H9 (cell line): Measurements from ENCODE around the gene PMEPA1. TPM values are rescaled to one million over a fixed set of nuclear protein-coding genes. Genes with fewer than 3 reads are reported as not detected.

Experiments
- DNase-seq: peaks from one replicate; pipeline ENCODE4 v3.0.0-alpha.2; 2017
- H2AFZ ChIP-seq: one replicate; pipeline ENCODE4 v1.6.1; 2013; ENCODE audit warnings: mild to moderate bottlenecking, low read length, control low read depth, moderate library complexity
- H2AK5ac ChIP-seq: 2 replicates; pipeline ENCODE4 v1.6.1; 2013; ENCODE audit warnings: low read length, control low read depth, mixed read lengths; ENCODE audit not compliant: insufficient read length
- H2BK120ac ChIP-seq: one replicate; pipeline ENCODE4 v1.6.1; 2013; ENCODE audit warnings: low read depth, mild to moderate bottlenecking, low read length, control low read depth, inconsistent platforms; ENCODE audit not compliant: poor library complexity, severe bottlenecking
- H2BK12ac ChIP-seq: 2 replicates; pipeline ENCODE4 v1.6.1; 2013; ENCODE audit warnings: low read length, control low read depth, mixed read lengths, low read depth; ENCODE audit not compliant: insufficient read length
- H2BK15ac ChIP-seq: 2 replicates; pipeline ENCODE4 v1.6.1; 2013; ENCODE audit warnings: low read depth, low read length, control low read depth
- H2BK20ac ChIP-seq: one replicate; pipeline ENCODE4 v1.6.1; 2013; ENCODE audit warnings: low read depth, mild to moderate bottlenecking, low read length, control low read depth, inconsistent platforms; ENCODE audit not compliant: poor library complexity, severe bottlenecking
- H2BK5ac ChIP-seq: 2 replicates; pipeline ENCODE4 v1.6.1; 2013; ENCODE audit warnings: low read length, control low read depth, mixed read lengths; ENCODE audit not compliant: insufficient read length
- H3K14ac ChIP-seq: 2 replicates; pipeline ENCODE4 v1.6.1; 2013; ENCODE audit warnings: low read length, control low read depth; ENCODE audit not compliant: insufficient read depth
- H3K18ac ChIP-seq: 2 replicates; pipeline ENCODE4 v1.6.1; 2013; ENCODE audit warnings: low read depth, mild to moderate bottlenecking, mixed read lengths, low read length, control low read depth; ENCODE audit not compliant: insufficient read length
- H3K23ac ChIP-seq: 2 replicates; pipeline ENCODE4 v1.6.1; 2013; ENCODE audit warnings: low read length, control low read depth, mixed read lengths, low read depth; ENCODE audit not compliant: insufficient read length
- H3K23me2 ChIP-seq: 2 replicates; pipeline ENCODE4 v1.6.1; 2013; ENCODE audit warnings: low read depth, mild to moderate bottlenecking, mixed read lengths, low read length, control low read depth; ENCODE audit not compliant: insufficient read length, poor library complexity, severe bottlenecking
- H3K27ac ChIP-seq: 2 replicates; pipeline ENCODE4 v1.5.1; 2013; ENCODE audit warnings: low read length, control low read depth, mixed read lengths, low read depth; ENCODE audit not compliant: insufficient read length
- H3K27me3 ChIP-seq: 2 replicates; pipeline ENCODE4 v1.6.1; 2013; ENCODE audit warnings: low read length, control low read depth, inconsistent platforms; ENCODE audit not compliant: insufficient read depth
- H3K4ac ChIP-seq: 2 replicates; pipeline ENCODE4 v1.6.1; 2013; ENCODE audit warnings: low read depth, mild to moderate bottlenecking, control low read depth, inconsistent platforms, low read length, moderate library complexity
- H3K4me1 ChIP-seq: 2 replicates; pipeline ENCODE4 v1.6.1; 2013; ENCODE audit warnings: low read length, control low read depth, inconsistent platforms; ENCODE audit not compliant: insufficient read depth
- H3K4me2 ChIP-seq: 2 replicates; pipeline ENCODE4 v1.6.1; 2013; ENCODE audit warnings: low read length, control low read depth, mixed read lengths; ENCODE audit not compliant: insufficient read length, insufficient read depth
- H3K56ac ChIP-seq: 2 replicates; pipeline ENCODE4 v1.6.1; 2013; ENCODE audit warnings: low read depth, mild to moderate bottlenecking, mixed read lengths, low read length, control low read depth; ENCODE audit not compliant: insufficient read length
- H3K79me1 ChIP-seq: 2 replicates; pipeline ENCODE4 v1.6.1; 2013; ENCODE audit warnings: low read depth, mild to moderate bottlenecking, moderate library complexity, low read length, control low read depth, inconsistent platforms; ENCODE audit not compliant: insufficient read depth, poor library complexity, severe bottlenecking
- H3K79me2 ChIP-seq: 2 replicates; pipeline ENCODE4 v1.6.1; 2013; ENCODE audit warnings: low read length, control low read depth, inconsistent platforms; ENCODE audit not compliant: insufficient read depth
- H3K9ac ChIP-seq: 2 replicates; pipeline ENCODE4 v1.6.1; 2013; ENCODE audit warnings: low read length, control low read depth, mixed read lengths; ENCODE audit not compliant: insufficient read length; ENCODE audit errors: extremely low read depth
- H3K9me3 ChIP-seq: one replicate; pipeline ENCODE4 v1.6.1; 2013; ENCODE audit warnings: low read depth, low read length, inconsistent platforms; ENCODE audit not compliant: control insufficient read depth
- H3T11ph ChIP-seq: one replicate; pipeline ENCODE4 v1.6.1; 2013; ENCODE audit warnings: mild to moderate bottlenecking, low read length, control low read depth, inconsistent platforms
- H4K20me1 ChIP-seq: one replicate; pipeline ENCODE4 v1.6.1; 2013; ENCODE audit not compliant: control insufficient read depth, insufficient read length, insufficient read depth
- H4K5ac ChIP-seq: 2 replicates; pipeline ENCODE4 v1.6.1; 2013; ENCODE audit warnings: low read depth, mild to moderate bottlenecking, mixed read lengths, low read length, control low read depth; ENCODE audit not compliant: insufficient read length
- H4K8ac ChIP-seq: replicated peaks from 2 replicates; pipeline ENCODE4 v1.6.1; 2013; ENCODE audit warnings: low read length, control low read depth, mixed read lengths, low read depth; ENCODE audit not compliant: insufficient read length
- H4K91ac ChIP-seq: 2 replicates; pipeline ENCODE4 v1.6.1; 2013; ENCODE audit warnings: low read depth, mild to moderate bottlenecking, moderate library complexity, mixed read lengths, low read length, control low read depth; ENCODE audit not compliant: insufficient read length
- H3K27ac Mint-ChIP-seq, 3 experiments: 2 replicates in 2 of 3; 3 replicates in 1 of 3; pipeline ENCODE4 v1.8.0; 2020 to 2021; ENCODE audit warnings: mixed read lengths in 3 of 3, mild to moderate bottlenecking in 1 of 3, moderate library complexity in 1 of 3
- H3K27me3 Mint-ChIP-seq: 2 replicates; pipeline ENCODE4 v1.8.0; 2021; ENCODE audit warnings: low read depth, mild to moderate bottlenecking, moderate library complexity, mixed read lengths
- H3K36me3 Mint-ChIP-seq, 3 experiments: 2 replicates in 2 of 3; 3 replicates in 1 of 3; pipeline ENCODE4 v1.8.0; 2020 to 2021; ENCODE audit warnings: low read depth in 3 of 3, mixed read lengths in 3 of 3; ENCODE audit not compliant: insufficient read depth in 1 of 3
- H3K4me1 Mint-ChIP-seq, 2 experiments: 2 replicates each; pipeline ENCODE4 v1.8.0; 2020; ENCODE audit warnings: mixed read lengths in 2 of 2
- H3K4me3 Mint-ChIP-seq, 2 experiments: 2 replicates in 1 of 2; 3 replicates in 1 of 2; pipeline ENCODE4 v1.8.0; 2020 to 2021; ENCODE audit warnings: mild to moderate bottlenecking in 2 of 2, mixed read lengths in 2 of 2, moderate library complexity in 1 of 2
- H3K9me3 Mint-ChIP-seq, 2 experiments: 2 replicates in 1 of 2; 3 replicates in 1 of 2; pipeline ENCODE4 v1.8.0; 2020; ENCODE audit warnings: mild to moderate bottlenecking in 2 of 2, mixed read lengths in 2 of 2, moderate library complexity in 1 of 2
- CTCF ChIP-seq: fragments of 200-600 bp; sonication (generic); conservative IDR thresholded peaks from 3 replicates; pipeline ENCODE4 v1.8.0; 2021; ENCODE audit warnings: antibody characterized with exemption, mild to moderate bottlenecking
- WGBS: extraction: QIAGEN DNeasy Blood & Tissue Kit; methylation state at CpG from one replicate; pipeline ENCODE4 v1.1.7; 2013; ENCODE audit warnings: missing lambda C conversion rate, low lambda C conversion rate, mixed read lengths; ENCODE audit not compliant: insufficient read length; ENCODE audit errors: extremely low coverage; 5-methylcytosine and 5-hydroxymethylcytosine counted together
- total RNA-seq: library from RNA; stranded (reverse); gene quantifications from 2 replicates; pipeline ENCODE4 v1.2.1, GENCODE V29; 2021

The PMEPA1 gene
- total RNA-seq, 1 experiment from 2014 or later, result 34.6 TPM

- no peak for DNase-seq
- H3T11ph ChIP-seq, result no peak overlapping the region
- no peak overlapping the region for H3K4me2 ChIP-seq
- TF ChIP-seq CTCF, result no peak
- no peak overlapping the region for H4K91ac ChIP-seq
- H3K14ac ChIP-seq, result no peak overlapping the region
- H3K18ac ChIP-seq, result no peak overlapping the region
- no peak overlapping the region for H3K9ac ChIP-seq
- no peak overlapping the region for H2AFZ ChIP-seq
- H3K27me3 ChIP-seq, result no peaks in the 10 kb centered on the region
- no peaks in the 10 kb centered on the region for H3K79me2 ChIP-seq
- no peaks in the 10 kb centered on the region for H3K9me3 Mint-ChIP-seq
- no peak overlapping the region for H3K4me3 Mint-ChIP-seq
- no peak overlapping the region for H3K23ac ChIP-seq
- no peak overlapping the region for H3K27ac Mint-ChIP-seq
- no peak overlapping the region for H3K56ac ChIP-seq
- no peak overlapping the region for H2BK20ac ChIP-seq
- H2AK5ac ChIP-seq, result no peak overlapping the region
- H3K4me1 Mint-ChIP-seq, result peaks cover 18 to 30% of the 10 kb centered on the region in 2 experiments
- no CpG with 5 or more reads among the region's 5 CpGs for WGBS
- no peaks in the 10 kb centered on the region for H3K79me1 ChIP-seq
- no peaks in the 10 kb centered on the region for H3K9me3 ChIP-seq
- peaks cover 13% of the 10 kb centered on the region for H3K27me3 Mint-ChIP-seq
- H2BK5ac ChIP-seq, result no peak overlapping the region
- no peaks in the 10 kb centered on the region for H3K23me2 ChIP-seq
- H2BK15ac ChIP-seq, result no peak overlapping the region
- no peaks in the 10 kb centered on the region for H4K20me1 ChIP-seq
- no peak overlapping the region for H2BK120ac ChIP-seq
- H2BK12ac ChIP-seq, result no peak overlapping the region
- no peak overlapping the region for H4K5ac ChIP-seq
- H4K8ac ChIP-seq, result no peak overlapping the region
- H3K36me3 Mint-ChIP-seq, result no peaks in the 10 kb centered on the region; a peak in 1 of 7 replicates
- no peaks in the 10 kb centered on the region for H3K4me1 ChIP-seq
- H3K27ac ChIP-seq, result no peak overlapping the region
- H3K4ac ChIP-seq, result no peak overlapping the region
Measured at GRCh38 chr20:57751411-57751810, 41.6 kb upstream of the PMEPA1 start.
